Smooth muscle cell of the coronary artery (primary cell): ENCODE results near the gene RBBP7. TPM values are rescaled to one million over a fixed set of nuclear protein-coding genes. Genes with fewer than 3 reads are reported as not detected.

Experiments
- total RNA-seq: library from RNA; depleted of rRNA; stranded (reverse); fragments of >200 nt; gene quantifications from 2 replicates; pipeline ENCODE4 v1.2.3, GENCODE V29; 2014; ENCODE audit warnings: low replicate concordance

The RBBP7 gene
- total RNA-seq: 94.2 and 98.2 TPM in 2 replicates

DNA sequence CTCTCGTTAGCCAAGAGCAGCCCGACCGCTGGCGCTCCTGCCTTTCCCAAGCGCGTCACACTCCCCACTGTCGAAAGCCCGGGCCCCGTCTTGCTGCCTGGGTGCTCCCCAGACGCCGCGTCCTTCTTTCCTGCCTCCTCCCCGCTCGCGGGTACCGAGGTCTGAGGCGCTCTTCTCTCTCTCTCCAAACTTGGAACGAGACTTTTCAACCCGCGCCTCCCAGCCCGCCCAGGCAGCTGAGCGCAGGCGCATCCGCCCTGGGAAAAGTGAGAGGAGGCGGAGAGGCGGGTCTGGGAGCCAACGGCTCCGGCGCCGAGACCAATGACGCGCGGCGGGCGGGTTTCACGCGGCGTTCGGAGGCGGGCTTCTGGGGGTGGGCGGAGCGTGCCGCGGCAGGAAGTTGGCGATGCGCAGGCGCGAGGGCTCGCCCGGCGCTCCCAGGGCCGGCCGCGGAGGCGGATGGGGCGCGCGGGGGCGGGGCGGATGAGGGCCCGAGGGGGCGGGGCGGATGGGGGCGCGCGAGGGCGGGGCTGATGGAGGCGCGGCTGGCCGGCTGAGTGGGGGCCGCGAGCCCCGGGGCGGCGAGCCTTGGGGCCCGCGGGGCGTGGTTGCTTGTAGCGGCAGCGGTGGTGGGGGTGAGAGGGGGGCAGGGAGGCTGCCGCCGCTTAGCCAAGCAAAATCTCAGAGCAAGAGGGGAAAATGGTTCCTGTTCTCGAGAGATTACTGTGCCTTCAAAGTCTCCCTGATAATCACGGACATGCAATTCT is at the start of gene RBBP7:
TSS of gene RBBP7 (minus strand) at position 268 of the 767 bp plus-strand sequence. CDS start 309 bp downstream, outside the sequence.

Other genes with a start within 250 kb of the RBBP7 start
- gene S100G, start 220.2 kb downstream of the RBBP7 start, total RNA-seq: not detected in 2 replicates
- 8.1 and 11.7 TPM in 2 replicates for gene CTPS2, start 157.7 kb downstream of the RBBP7 start, total RNA-seq
- gene SYAP1, start 150.8 kb downstream of the RBBP7 start, total RNA-seq: 24.2 and 35.0 TPM in 2 replicates
- gene TXLNG, start 83.9 kb downstream of the RBBP7 start, total RNA-seq: 4.1 and 5.4 TPM in 2 replicates
- 0.23 and 0.35 TPM in 2 replicates for gene REPS2, start 76.3 kb upstream of the RBBP7 start, total RNA-seq